CD14-positive monocyte (primary cell): Measurements from ENCODE around the gene CNTN5. TPM values are rescaled to one million over a fixed set of nuclear protein-coding genes. Genes with fewer than 3 reads are reported as not detected.

ENCODE experiments used
- DNase-seq, 3 donors: peaks; one replicate each; pipeline ENCODE4 v3.0.0-alpha.2; 2011 to 2022
- H2AFZ ChIP-seq: 2 replicates; pipeline ENCODE4 v1.6.0; 2012; ENCODE audit warnings: mild to moderate bottlenecking, low read depth, low read length, inconsistent platforms; ENCODE audit not compliant: insufficient read depth, poor library complexity, severe bottlenecking
- H3K27ac ChIP-seq, 2 donors: 1 replicate in 1 of 2; 2 replicates in 1 of 2; pipeline ENCODE4 v1.5.1; 2012 to 2013; ENCODE audit warnings: low read length in 2 of 2, control low read depth in 1 of 2, inconsistent platforms in 1 of 2, low read depth in 1 of 2, mild to moderate bottlenecking in 1 of 2
- H3K27me3 ChIP-seq, 2 donors: one replicate each; pipeline versions ENCODE4 v1.6.0 to v1.6.1; 2011 to 2013; ENCODE audit warnings: low read length in 2 of 2; ENCODE audit not compliant: control insufficient read depth in 2 of 2, insufficient read depth in 2 of 2
- H3K36me3 ChIP-seq, 2 donors: replicated peaks in 1 of 2; 1 replicate in 1 of 2; 2 replicates in 1 of 2; pipeline versions ENCODE4 v1.5.1 to v1.6.1; 2012 to 2013; ENCODE audit warnings: low read length in 2 of 2, control low read depth in 1 of 2, inconsistent platforms in 1 of 2, mild to moderate bottlenecking in 1 of 2; ENCODE audit not compliant: insufficient read depth in 2 of 2, control insufficient read depth in 1 of 2
- H3K4me1 ChIP-seq, 2 donors: 1 replicate in 1 of 2; 2 replicates in 1 of 2; pipeline versions ENCODE4 v1.5.1 to v1.6.1; 2012 to 2013; ENCODE audit warnings: low read length in 2 of 2, control low read depth in 1 of 2, inconsistent platforms in 1 of 2, mild to moderate bottlenecking in 1 of 2, moderate library complexity in 1 of 2; ENCODE audit not compliant: insufficient read depth in 2 of 2, control insufficient read depth in 1 of 2
- H3K4me2 ChIP-seq: replicated peaks from 2 replicates; pipeline ENCODE3; 2012; ENCODE audit warnings: low read length, moderate library complexity, mild to moderate bottlenecking; ENCODE audit not compliant: poor library complexity, severe bottlenecking; ENCODE audit errors: extremely low read depth
- H3K4me3 ChIP-seq, 3 experiments: fragments of 200-600 bp in 1 of 3; sonication (generic) in 1 of 3; replicated peaks in 1 of 3; 1 replicate in 2 of 3; 2 replicates in 1 of 3; pipeline ENCODE4 v1.5.1; 2011 to 2013; ENCODE audit warnings: low read length in 3 of 3, mild to moderate bottlenecking in 3 of 3, control low read depth in 2 of 3, low read depth in 2 of 3, inconsistent platforms in 1 of 3, moderate library complexity in 1 of 3
- H3K79me2 ChIP-seq: 2 replicates; pipeline ENCODE4 v1.6.0; 2012; ENCODE audit warnings: mild to moderate bottlenecking, control low read depth, inconsistent platforms, low read length, moderate library complexity; ENCODE audit not compliant: insufficient read depth
- H3K9ac ChIP-seq: 2 replicates; pipeline ENCODE4 v1.6.0; 2017; ENCODE audit warnings: low read length, mild to moderate bottlenecking; ENCODE audit not compliant: insufficient read depth, poor library complexity, severe bottlenecking
- H3K9me3 ChIP-seq, 2 donors: replicated peaks in 1 of 2; 1 replicate in 1 of 2; 2 replicates in 1 of 2; pipeline versions ENCODE4 v1.5.1 to v1.6.1; 2012 to 2013; ENCODE audit warnings: low read length in 2 of 2, control low read depth in 1 of 2; ENCODE audit not compliant: control insufficient read depth in 1 of 2, insufficient read depth in 1 of 2
- H4K20me1 ChIP-seq: 2 replicates; pipeline ENCODE4 v1.6.0; 2012; ENCODE audit warnings: mild to moderate bottlenecking, low read length, control low read depth, moderate library complexity; ENCODE audit not compliant: insufficient read depth
- H3K27ac Mint-ChIP-seq, 7 donors: one replicate each; pipeline ENCODE4 v1.8.0; 2020; ENCODE audit warnings: mild to moderate bottlenecking in 7 of 7, mixed read lengths in 7 of 7, moderate library complexity in 6 of 7, inconsistent platforms in 2 of 7
- H3K27me3 Mint-ChIP-seq, 3 donors: one replicate each; pipeline ENCODE4 v1.8.0; 2021 to 2022; ENCODE audit warnings: low read depth in 3 of 3, mild to moderate bottlenecking in 3 of 3, mixed read lengths in 3 of 3, moderate library complexity in 3 of 3, inconsistent platforms in 1 of 3
- H3K36me3 Mint-ChIP-seq, 2 donors: one replicate each; pipeline ENCODE4 v1.8.0; 2020; ENCODE audit warnings: mixed read lengths in 2 of 2, inconsistent platforms in 1 of 2, mild to moderate bottlenecking in 1 of 2
- H3K4me1 Mint-ChIP-seq: one replicate; pipeline ENCODE4 v1.8.0; 2020; ENCODE audit warnings: mild to moderate bottlenecking, mixed read lengths
- H3K4me3 Mint-ChIP-seq, 2 donors: one replicate each; pipeline ENCODE4 v1.8.0; 2020; ENCODE audit warnings: mild to moderate bottlenecking in 2 of 2, mixed read lengths in 2 of 2, moderate library complexity in 1 of 2
- H3K9me3 Mint-ChIP-seq, 7 donors: one replicate each; pipeline ENCODE4 v1.8.0; 2020 to 2022; ENCODE audit warnings: mixed read lengths in 7 of 7, mild to moderate bottlenecking in 6 of 7, moderate library complexity in 6 of 7, inconsistent platforms in 2 of 7
- WGBS: methylation state at CpG from one replicate; pipeline ENCODE4 v1.1.5; 2013; ENCODE audit warnings: missing lambda C conversion rate; ENCODE audit not compliant: insufficient coverage; 5-methylcytosine and 5-hydroxymethylcytosine counted together
- intact Hi-C, 2 donors: fragments of 100-400 bp; cut with micrococcal nuclease; formaldehyde crosslinking; loops; one replicate each; pipeline versions ENCODE4 v1.15.0 to v1.15.1; 2023
- polyA plus RNA-seq, 3 donors: library from polyadenylated mRNA; depleted of rRNA in 1 of 3; unstranded in 2 of 3; stranded (reverse) in 1 of 3; fragments of 300-500 nt in 2 of 3; fragments of >200 nt in 1 of 3; fragmentation: Illumina TruSeq in 2 of 3; gene quantifications; 1 replicate in 2 of 3; 2 replicates in 1 of 3; pipeline ENCODE4 v1.2.3, GENCODE V29; 2012 to 2021
- TF ChIP-seq, protein P1 (sequence below): fragments of 200-600 bp; IDR thresholded peaks from one replicate; pipeline ENCODE4 v1.8.0; 2022; ENCODE audit warnings: antibody characterized with exemption, mild to moderate bottlenecking

CNTN5 gene
- polyA plus RNA-seq, 3 donors: not detected

DNA sequence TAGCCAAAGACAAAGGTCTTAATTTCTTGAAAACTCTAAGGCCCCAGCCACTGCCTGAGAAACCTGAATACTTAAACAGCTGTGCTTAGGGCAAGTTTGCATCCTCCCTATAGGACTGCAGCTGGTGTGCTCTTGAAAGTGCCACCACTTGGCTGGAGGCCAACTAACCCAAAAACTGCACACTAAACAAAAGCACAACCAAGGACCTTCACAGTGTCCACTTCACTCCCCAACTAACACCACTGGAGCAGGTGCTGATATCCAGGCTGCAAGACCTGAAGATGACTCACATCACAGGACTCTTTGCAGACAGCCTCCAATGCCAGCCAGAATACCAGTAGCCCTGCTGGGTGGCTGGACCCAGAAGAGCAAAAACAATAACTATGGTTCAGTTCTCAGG, 1308.6 kb downstream of the CNTN5 start:
- H3K36me3 ChIP-seq: no peaks in the 10 kb centered on the region
- no peak overlapping the region for H2AFZ ChIP-seq
- no peaks in the 10 kb centered on the region for H4K20me1 ChIP-seq
- peaks cover 0 to 1% (median 0%) of the 10 kb centered on the region in 3 donors for H3K27me3 Mint-ChIP-seq
- no peaks in the 10 kb centered on the region for H3K36me3 Mint-ChIP-seq
- peaks cover 0 to 19% of the 10 kb centered on the region in 2 donors for H3K9me3 ChIP-seq
- no peak overlapping the region for H3K4me2 ChIP-seq
- intact Hi-C loops: no loop called here
- H3K9me3 Mint-ChIP-seq: peaks cover 0 to 13% (median 7%) of the 10 kb centered on the region in 7 donors
- no peaks in the 10 kb centered on the region for H3K4me1 Mint-ChIP-seq
- no peak overlapping the region for H3K4me3 ChIP-seq
- no peaks in the 10 kb centered on the region for H3K27me3 ChIP-seq
- no peaks in the 10 kb centered on the region for H3K4me1 ChIP-seq
- no peak overlapping the region for H3K27ac ChIP-seq
- no peak for DNase-seq
- no peak overlapping the region for H3K27ac Mint-ChIP-seq
- no peaks in the 10 kb centered on the region for H3K79me2 ChIP-seq
- no peak overlapping the region for H3K9ac ChIP-seq
- H3K4me3 Mint-ChIP-seq: no peak overlapping the region
- TF ChIP-seq, protein P1, sequence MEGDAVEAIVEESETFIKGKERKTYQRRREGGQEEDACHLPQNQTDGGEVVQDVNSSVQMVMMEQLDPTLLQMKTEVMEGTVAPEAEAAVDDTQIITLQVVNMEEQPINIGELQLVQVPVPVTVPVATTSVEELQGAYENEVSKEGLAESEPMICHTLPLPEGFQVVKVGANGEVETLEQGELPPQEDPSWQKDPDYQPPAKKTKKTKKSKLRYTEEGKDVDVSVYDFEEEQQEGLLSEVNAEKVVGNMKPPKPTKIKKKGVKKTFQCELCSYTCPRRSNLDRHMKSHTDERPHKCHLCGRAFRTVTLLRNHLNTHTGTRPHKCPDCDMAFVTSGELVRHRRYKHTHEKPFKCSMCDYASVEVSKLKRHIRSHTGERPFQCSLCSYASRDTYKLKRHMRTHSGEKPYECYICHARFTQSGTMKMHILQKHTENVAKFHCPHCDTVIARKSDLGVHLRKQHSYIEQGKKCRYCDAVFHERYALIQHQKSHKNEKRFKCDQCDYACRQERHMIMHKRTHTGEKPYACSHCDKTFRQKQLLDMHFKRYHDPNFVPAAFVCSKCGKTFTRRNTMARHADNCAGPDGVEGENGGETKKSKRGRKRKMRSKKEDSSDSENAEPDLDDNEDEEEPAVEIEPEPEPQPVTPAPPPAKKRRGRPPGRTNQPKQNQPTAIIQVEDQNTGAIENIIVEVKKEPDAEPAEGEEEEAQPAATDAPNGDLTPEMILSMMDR: no peak

DNA sequence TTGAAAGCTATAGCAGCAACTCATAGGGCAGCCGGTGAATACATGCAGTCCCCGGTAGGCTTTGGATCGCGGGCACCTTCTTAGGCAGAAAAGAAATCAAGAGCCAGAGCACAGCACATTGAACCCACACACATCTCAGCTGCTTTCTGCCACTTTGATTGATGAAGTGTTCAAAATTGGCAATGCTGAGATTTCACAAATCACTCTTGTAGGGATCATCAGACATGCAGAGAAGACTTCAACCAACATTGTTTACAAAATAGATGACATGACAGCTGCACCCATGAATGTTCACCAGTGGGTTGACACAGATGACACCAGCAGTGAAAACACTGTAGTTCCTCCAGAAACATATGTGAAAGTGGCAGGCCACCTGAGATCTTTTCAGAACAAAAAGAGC, 1316.1 kb downstream of the CNTN5 start:
- Mint-ChIP-seq H3K27me3 (peaks cover 0 to 1% (median 0%) of the 10 kb centered on the region in 3 donors), H3K27ac (no peak overlapping the region), H3K9me3 (peaks cover 0 to 12% (median 3%) of the 10 kb centered on the region in 7 donors), H3K4me1 (no peaks in the 10 kb centered on the region), H3K36me3 (no peaks in the 10 kb centered on the region), H3K4me3 (no peak overlapping the region)
- Histone ChIP-seq H3K79me2 (no peaks in the 10 kb centered on the region), H3K9me3 (peaks cover 0 to 10% of the 10 kb centered on the region in 2 donors), H3K27me3 (no peaks in the 10 kb centered on the region), H3K4me1 (no peaks in the 10 kb centered on the region), H3K4me2 (no peak overlapping the region), H4K20me1 (no peaks in the 10 kb centered on the region), H3K27ac (no peak overlapping the region), H3K4me3 (no peak overlapping the region), H3K36me3 (no peaks in the 10 kb centered on the region), H3K9ac (no peak overlapping the region), H2AFZ (no peak overlapping the region)
- 100% methylated on average over 4 of the region's 4 CpGs for whole genome bisulfite sequencing
- TF ChIP-seq, protein P1: no peak
- no peak for DNase-seq
- intact Hi-C loops: no loop called here
